A549 (cell line): ENCODE data around the gene RTEL1.

Experiments used
- EP300 ChIP-seq, 2 experiments: fragments of >200 bp; sonication (Bioruptor Twin); formaldehyde crosslinking; IDR thresholded peaks; 2 replicates in 1 of 2; 3 replicates in 1 of 2; pipeline ENCODE4 v1.6.1; 2016 to 2017
- KDM5A ChIP-seq: fragments of 200-600 bp; sonication (generic); IDR thresholded peaks from 2 replicates; pipeline ENCODE4 v1.6.1; 2016; ENCODE audit warnings: antibody characterized with exemption, mild to moderate bottlenecking
- POLR2A ChIP-seq: IDR thresholded peaks from 2 replicates; pipeline ENCODE4 v1.6.1; 2012; ENCODE audit warnings: mild to moderate bottlenecking, low read length
- TF ChIP-seq, protein P1 (sequence below): fragments of >200 bp; sonication (Bioruptor Twin); formaldehyde crosslinking; IDR thresholded peaks from 3 replicates; pipeline ENCODE4 v1.5.1; 2016

DNA sequence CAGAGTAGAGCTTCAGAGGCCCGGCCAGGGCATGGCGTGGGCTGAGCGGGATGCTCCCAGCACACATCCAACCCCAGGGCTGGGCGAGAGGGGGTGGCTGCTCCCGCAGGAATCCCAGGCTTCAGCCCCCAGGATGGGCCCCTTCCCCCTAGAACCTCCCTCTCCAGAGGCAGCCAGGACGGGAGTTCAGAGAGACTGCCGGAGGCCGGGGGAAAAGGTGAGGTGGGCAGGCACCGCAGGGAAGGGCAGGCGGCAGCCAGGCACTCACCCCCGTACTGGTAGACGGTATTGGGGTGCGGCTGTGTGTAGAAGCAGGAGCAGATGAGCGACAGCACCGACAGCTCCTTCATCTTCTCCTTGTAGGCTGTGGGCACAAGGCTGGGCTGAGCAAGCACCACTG lies 14.2 kb upstream of the RTEL1 start:
- TF ChIP-seq KDM5A (no peak), POLR2A (no peak), EP300 (IDR thresholded peaks at IDR 0.05) (no peak)
- TF ChIP-seq, protein P1, sequence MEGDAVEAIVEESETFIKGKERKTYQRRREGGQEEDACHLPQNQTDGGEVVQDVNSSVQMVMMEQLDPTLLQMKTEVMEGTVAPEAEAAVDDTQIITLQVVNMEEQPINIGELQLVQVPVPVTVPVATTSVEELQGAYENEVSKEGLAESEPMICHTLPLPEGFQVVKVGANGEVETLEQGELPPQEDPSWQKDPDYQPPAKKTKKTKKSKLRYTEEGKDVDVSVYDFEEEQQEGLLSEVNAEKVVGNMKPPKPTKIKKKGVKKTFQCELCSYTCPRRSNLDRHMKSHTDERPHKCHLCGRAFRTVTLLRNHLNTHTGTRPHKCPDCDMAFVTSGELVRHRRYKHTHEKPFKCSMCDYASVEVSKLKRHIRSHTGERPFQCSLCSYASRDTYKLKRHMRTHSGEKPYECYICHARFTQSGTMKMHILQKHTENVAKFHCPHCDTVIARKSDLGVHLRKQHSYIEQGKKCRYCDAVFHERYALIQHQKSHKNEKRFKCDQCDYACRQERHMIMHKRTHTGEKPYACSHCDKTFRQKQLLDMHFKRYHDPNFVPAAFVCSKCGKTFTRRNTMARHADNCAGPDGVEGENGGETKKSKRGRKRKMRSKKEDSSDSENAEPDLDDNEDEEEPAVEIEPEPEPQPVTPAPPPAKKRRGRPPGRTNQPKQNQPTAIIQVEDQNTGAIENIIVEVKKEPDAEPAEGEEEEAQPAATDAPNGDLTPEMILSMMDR, result no peak
